K562 (cell line): ENCODE data around the gene NEU3. TPM values are rescaled to one million over a fixed set of nuclear protein-coding genes. Genes with fewer than 3 reads are reported as not detected.

ENCODE experiments used
- BRF1 ChIP-seq: IDR thresholded peaks from 3 replicates; pipeline ENCODE4 v1.6.1; 2011; ENCODE audit warnings: borderline replicate concordance, mild to moderate bottlenecking; ENCODE audit not compliant: insufficient read length; ENCODE audit errors: extremely low read depth
- CC2D1A ChIP-seq: fragments of 450-650 bp; IDR thresholded peaks from 2 replicates; pipeline ENCODE4 v1.6.1; 2017; ENCODE audit warnings: mild to moderate bottlenecking
- FOXA3 ChIP-seq, 2 experiments: fragments of 450-650 bp in 1 of 2; sonication (generic) in 1 of 2; formaldehyde crosslinking; IDR thresholded peaks in 1 of 2; conservative IDR thresholded peaks in 1 of 2; 2 replicates each; pipeline versions ENCODE4 v1.4.0 to v1.8.0; 2020 to 2022; ENCODE audit warnings: mild to moderate bottlenecking in 2 of 2, missing genetic modification reagents in 1 of 2
- FUS ChIP-seq: fragments of 200-400 bp; formaldehyde crosslinking; optimal IDR thresholded peaks from 2 replicates; pipeline ENCODE3; 2017; ENCODE audit warnings: low read depth, low read length
- GABPB2 ChIP-seq: fragments of 250-450 bp; sonication (Bioruptor Pico); conservative IDR thresholded peaks from 2 replicates; pipeline ENCODE4 v1.5.1; 2021; ENCODE audit warnings: mild to moderate bottlenecking
- HDAC1 ChIP-seq, 2 experiments: fragments of 450-650 bp; IDR thresholded peaks; 2 replicates each; pipeline ENCODE4 v1.6.1; 2016 to 2017; ENCODE audit warnings: inconsistent platforms in 1 of 2, mild to moderate bottlenecking in 1 of 2, moderate library complexity in 1 of 2
- HIVEP1 ChIP-seq: fragments of 250-450 bp; sonication (Bioruptor Pico); IDR thresholded peaks from 2 replicates; pipeline ENCODE4 v1.4.0; 2020; ENCODE audit warnings: mild to moderate bottlenecking
- ILF3 ChIP-seq: fragments of 450-650 bp; IDR thresholded peaks from 2 replicates; pipeline ENCODE4 v1.6.1; 2018; ENCODE audit warnings: antibody characterized with exemption, mild to moderate bottlenecking, moderate library complexity, borderline replicate concordance
- IRF2 ChIP-seq: sonication (generic); formaldehyde crosslinking; IDR thresholded peaks from 2 replicates; pipeline ENCODE4 v1.8.1; 2022; ENCODE audit warnings: mild to moderate bottlenecking, missing genetic modification reagents
- KDM4B ChIP-seq, 2 experiments: fragments of 450-650 bp in 1 of 2; sonication (generic) in 1 of 2; IDR thresholded peaks; 2 replicates each; pipeline ENCODE4 v1.6.1; 2016 to 2017; ENCODE audit warnings: borderline replicate concordance in 2 of 2, antibody characterized with exemption in 1 of 2, low read depth in 1 of 2, mild to moderate bottlenecking in 1 of 2
- NFE2 ChIP-seq: IDR thresholded peaks from 2 replicates; pipeline ENCODE4 v1.6.1; 2014; ENCODE audit warnings: antibody characterized with exemption, low read depth
- POLR2AphosphoS2 ChIP-seq: IDR thresholded peaks from 2 replicates; pipeline ENCODE4 v1.6.1; 2012; ENCODE audit warnings: low read length, improper control_type of control experiment
- ZFPM2 ChIP-seq: fragments of 250-450 bp; sonication (Bioruptor Pico); IDR thresholded peaks from 2 replicates; pipeline ENCODE4 v1.5.1; 2022; ENCODE audit warnings: mild to moderate bottlenecking
- ZNF121 ChIP-seq: sonication (generic); formaldehyde crosslinking; conservative IDR thresholded peaks from 2 replicates; pipeline ENCODE4 v1.8.0; 2022; ENCODE audit warnings: missing genetic modification reagents
- ZNF140 ChIP-seq: fragments of 250-450 bp; sonication (Bioruptor Pico); IDR thresholded peaks from 2 replicates; pipeline ENCODE4 v1.8.0; 2021; ENCODE audit warnings: moderate library complexity, mild to moderate bottlenecking, inconsistent platforms
- ZNF586 ChIP-seq: fragments of 450-650 bp; formaldehyde crosslinking; conservative IDR thresholded peaks from 2 replicates; pipeline ENCODE4 v1.4.0; 2020; ENCODE audit warnings: mild to moderate bottlenecking, moderate library complexity
- ZNF764 ChIP-seq: fragments of 250-450 bp; sonication (Bioruptor Pico); IDR thresholded peaks from 2 replicates; pipeline ENCODE4 v1.4.0; 2020; ENCODE audit warnings: low read depth, mild to moderate bottlenecking, moderate library complexity
- polyA plus RNA-seq, 8 experiments: library from polyadenylated mRNA; depleted of rRNA in 4 of 8; stranded (reverse) in 5 of 8; unstranded in 3 of 8; fragments of >200 nt; fragmentation: Nextera tagmentation in 2 of 8; fragmentation: Illumina TruSeq in 1 of 8; extraction: Ambion mirVana in 2 of 8; extraction: Trizol in 1 of 8; gene quantifications; 2 replicates each; pipeline versions ENCODE4 v1.2.1 to v1.2.3, GENCODE V29; 2011 to 2014; ENCODE audit warnings: inconsistent platforms in 1 of 8, missing spikeins in 1 of 8
- total RNA-seq, 7 experiments: library from RNA; depleted of rRNA in 6 of 7; stranded (reverse); fragments of >200 nt in 6 of 7; fragmentation: Illumina TruSeq in 2 of 7; extraction: Trizol in 2 of 7; gene quantifications; 2 replicates each; pipeline versions ENCODE4 v1.2.1 to v1.2.3, GENCODE V29; 2011 to 2021; ENCODE audit warnings: low replicate concordance in 1 of 7
- TF ChIP-seq, protein P1 (sequence below): IDR thresholded peaks from 2 replicates; pipeline ENCODE4 v1.6.1; 2014; ENCODE audit warnings: antibody characterized with exemption
- TF ChIP-seq, protein P2 (sequence below): fragments of 200-800 bp; sonication (Bioruptor generic); IDR thresholded peaks from 2 replicates; pipeline ENCODE4 v1.6.1; 2017; ENCODE audit warnings: missing genetic modification characterization, missing compliant biosample characterization
- TF ChIP-seq, protein P3 (sequence below): fragments of 450-650 bp; formaldehyde crosslinking; IDR thresholded peaks from 2 replicates; pipeline ENCODE4 v1.4.0; 2022; ENCODE audit warnings: missing genetic modification characterization
- TF ChIP-seq, protein P4 (sequence below), 2 experiments: fragments of 450-650 bp; conservative IDR thresholded peaks; 2 replicates each; pipeline ENCODE4 v1.6.1; 2017; ENCODE audit warnings: mild to moderate bottlenecking in 2 of 2, moderate library complexity in 2 of 2

The NEU3 gene
- total and polyA plus RNA-seq, 9 of the 15 experiments (the other 6 are each of a cell fraction or from before 2014, with no cell fraction given): 6.2 to 41.3 (median 31.1) TPM

DNA sequence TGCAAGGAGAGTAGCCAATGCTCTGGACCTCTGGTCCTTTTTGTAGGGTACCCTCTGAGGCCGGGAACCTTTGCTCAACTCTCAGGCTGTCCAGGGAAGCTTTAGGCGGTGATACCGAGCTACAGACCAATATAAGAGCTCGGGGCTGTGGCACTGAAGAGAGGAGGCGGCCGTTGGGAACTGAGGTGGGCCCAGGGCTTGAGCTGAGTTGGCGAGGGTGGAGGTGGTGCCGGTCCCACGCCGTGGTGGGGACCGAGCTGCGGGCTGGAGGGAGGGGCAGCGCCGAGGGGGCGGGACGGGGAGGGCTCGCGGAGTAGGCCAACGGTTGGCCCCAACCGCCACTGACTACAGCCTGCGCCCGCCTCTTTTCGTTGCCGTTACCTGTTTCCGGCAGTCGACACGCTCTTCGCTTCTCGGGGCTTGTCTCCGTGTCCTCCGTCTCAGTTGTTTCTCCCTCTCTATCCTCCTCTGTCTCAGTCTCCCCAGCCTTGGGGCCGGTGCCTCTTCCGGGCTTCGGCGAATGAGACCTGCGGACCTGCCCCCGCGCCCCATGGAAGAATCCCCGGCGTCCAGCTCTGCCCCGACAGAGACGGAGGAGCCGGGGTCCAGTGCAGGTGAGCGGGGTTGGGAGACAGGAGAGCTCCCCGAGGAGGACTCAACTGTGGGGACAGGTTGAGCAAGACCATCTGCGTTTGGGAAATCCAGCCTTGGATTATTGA lies at the start of gene NEU3 (continued):
- TF ChIP-seq IRF2: no peak
- TF ChIP-seq HIVEP1 (CRISPR knock-in tag): no peak
- peak; percentile 83; the same call in 1 of the 2 replicates for TF ChIP-seq POLR2AphosphoS2
- TF ChIP-seq, protein P1, sequence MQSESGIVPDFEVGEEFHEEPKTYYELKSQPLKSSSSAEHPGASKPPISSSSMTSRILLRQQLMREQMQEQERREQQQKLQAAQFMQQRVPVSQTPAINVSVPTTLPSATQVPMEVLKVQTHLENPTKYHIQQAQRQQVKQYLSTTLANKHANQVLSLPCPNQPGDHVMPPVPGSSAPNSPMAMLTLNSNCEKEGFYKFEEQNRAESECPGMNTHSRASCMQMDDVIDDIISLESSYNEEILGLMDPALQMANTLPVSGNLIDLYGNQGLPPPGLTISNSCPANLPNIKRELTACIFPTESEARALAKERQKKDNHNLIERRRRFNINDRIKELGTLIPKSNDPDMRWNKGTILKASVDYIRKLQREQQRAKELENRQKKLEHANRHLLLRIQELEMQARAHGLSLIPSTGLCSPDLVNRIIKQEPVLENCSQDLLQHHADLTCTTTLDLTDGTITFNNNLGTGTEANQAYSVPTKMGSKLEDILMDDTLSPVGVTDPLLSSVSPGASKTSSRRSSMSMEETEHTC: no peak
- no peak for TF ChIP-seq FUS
- TF ChIP-seq CC2D1A: no peak
- TF ChIP-seq HDAC1 (IDR thresholded peaks at IDR 0.05): peak in 1 of 2 experiments; percentile 72; a peak in 1 of 4 replicates
- TF ChIP-seq ZNF140 (CRISPR knock-in tag): no peak
- no peak for TF ChIP-seq FOXA3 (CRISPR knock-in tag; conservative IDR thresholded peaks at IDR 0.05 in 1 of 2, IDR thresholded peaks at IDR 0.05 in 1 of 2)
- no peak for TF ChIP-seq ZNF586 (CRISPR knock-in tag)
- TF ChIP-seq, protein P2, sequence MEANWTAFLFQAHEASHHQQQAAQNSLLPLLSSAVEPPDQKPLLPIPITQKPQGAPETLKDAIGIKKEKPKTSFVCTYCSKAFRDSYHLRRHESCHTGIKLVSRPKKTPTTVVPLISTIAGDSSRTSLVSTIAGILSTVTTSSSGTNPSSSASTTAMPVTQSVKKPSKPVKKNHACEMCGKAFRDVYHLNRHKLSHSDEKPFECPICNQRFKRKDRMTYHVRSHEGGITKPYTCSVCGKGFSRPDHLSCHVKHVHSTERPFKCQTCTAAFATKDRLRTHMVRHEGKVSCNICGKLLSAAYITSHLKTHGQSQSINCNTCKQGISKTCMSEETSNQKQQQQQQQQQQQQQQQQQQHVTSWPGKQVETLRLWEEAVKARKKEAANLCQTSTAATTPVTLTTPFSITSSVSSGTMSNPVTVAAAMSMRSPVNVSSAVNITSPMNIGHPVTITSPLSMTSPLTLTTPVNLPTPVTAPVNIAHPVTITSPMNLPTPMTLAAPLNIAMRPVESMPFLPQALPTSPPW: peak; percentile 67
- TF ChIP-seq ILF3: no peak
- TF ChIP-seq ZNF764 (CRISPR knock-in tag): no peak
- TF ChIP-seq KDM4B (IDR thresholded peaks at IDR 0.05; ENCODE audit: borderline replicate concordance in 2 of 2, low read depth in 1 of 2): no peak
- TF ChIP-seq, protein P3, sequence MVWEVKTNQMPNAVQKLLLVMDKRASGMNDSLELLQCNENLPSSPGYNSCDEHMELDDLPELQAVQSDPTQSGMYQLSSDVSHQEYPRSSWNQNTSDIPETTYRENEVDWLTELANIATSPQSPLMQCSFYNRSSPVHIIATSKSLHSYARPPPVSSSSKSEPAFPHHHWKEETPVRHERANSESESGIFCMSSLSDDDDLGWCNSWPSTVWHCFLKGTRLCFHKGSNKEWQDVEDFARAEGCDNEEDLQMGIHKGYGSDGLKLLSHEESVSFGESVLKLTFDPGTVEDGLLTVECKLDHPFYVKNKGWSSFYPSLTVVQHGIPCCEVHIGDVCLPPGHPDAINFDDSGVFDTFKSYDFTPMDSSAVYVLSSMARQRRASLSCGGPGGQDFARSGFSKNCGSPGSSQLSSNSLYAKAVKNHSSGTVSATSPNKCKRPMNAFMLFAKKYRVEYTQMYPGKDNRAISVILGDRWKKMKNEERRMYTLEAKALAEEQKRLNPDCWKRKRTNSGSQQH (CRISPR knock-in tag): no peak
- no peak for TF ChIP-seq ZFPM2 (CRISPR knock-in tag)
- TF ChIP-seq, protein P4, sequence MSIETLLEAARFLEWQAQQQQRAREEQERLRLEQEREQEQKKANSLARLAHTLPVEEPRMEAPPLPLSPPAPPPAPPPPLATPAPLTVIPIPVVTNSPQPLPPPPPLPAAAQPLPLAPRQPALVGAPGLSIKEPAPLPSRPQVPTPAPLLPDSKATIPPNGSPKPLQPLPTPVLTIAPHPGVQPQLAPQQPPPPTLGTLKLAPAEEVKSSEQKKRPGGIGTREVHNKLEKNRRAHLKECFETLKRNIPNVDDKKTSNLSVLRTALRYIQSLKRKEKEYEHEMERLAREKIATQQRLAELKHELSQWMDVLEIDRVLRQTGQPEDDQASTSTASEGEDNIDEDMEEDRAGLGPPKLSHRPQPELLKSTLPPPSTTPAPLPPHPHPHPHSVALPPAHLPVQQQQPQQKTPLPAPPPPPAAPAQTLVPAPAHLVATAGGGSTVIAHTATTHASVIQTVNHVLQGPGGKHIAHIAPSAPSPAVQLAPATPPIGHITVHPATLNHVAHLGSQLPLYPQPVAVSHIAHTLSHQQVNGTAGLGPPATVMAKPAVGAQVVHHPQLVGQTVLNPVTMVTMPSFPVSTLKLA (conservative IDR thresholded peaks at IDR 0.05): peak; percentile 12 to 46; a peak in 2 of 4 replicates
- no peak for TF ChIP-seq NFE2
- TF ChIP-seq GABPB2: no peak
- TF ChIP-seq BRF1: no peak
- TF ChIP-seq ZNF121: no peak
